Measurements from ENCODE around the gene DGKI. TPM values are rescaled to one million over a fixed set of nuclear protein-coding genes. Genes with fewer than 3 reads are reported as not detected.

Gene DGKI
- total and polyA plus RNA-seq, 2 experiments from 2014 or later: 0.16 to 1.0 TPM

DNA sequence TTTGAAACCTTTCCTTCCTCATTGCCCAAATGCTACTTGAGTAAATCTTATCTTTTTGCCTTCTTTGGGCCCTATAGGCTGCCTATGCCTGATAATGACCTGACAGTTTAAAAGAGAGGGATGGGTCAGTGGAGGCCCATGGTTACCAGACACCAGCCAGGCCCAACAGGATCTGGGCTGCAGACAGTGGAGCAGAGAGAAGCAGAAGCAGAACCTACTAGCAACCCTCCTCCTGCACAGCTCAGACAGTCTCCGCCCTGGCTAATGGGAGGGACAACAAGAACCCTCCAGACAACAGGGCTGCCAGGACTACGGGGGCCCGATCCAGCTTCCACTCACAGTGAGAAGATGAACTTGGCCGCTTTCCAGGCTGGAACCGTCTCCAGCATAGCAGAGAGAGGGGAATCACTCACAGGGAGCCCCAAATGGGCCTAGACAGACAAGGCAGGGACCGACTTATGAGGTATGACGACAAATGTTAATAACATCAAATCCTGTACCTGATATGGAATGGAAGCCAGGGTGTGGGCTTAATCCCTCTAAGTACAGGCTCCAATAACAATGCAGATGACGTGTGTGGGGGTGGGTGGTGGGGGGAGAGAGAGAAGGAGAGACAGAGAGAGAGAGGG lies 31.7 kb upstream of the DGKI start (continued):
- no peak for TF ChIP-seq ZNF331 (CRISPR knock-in tag; IDR thresholded peaks at IDR 0.05; ENCODE audit: low read depth)

DNA sequence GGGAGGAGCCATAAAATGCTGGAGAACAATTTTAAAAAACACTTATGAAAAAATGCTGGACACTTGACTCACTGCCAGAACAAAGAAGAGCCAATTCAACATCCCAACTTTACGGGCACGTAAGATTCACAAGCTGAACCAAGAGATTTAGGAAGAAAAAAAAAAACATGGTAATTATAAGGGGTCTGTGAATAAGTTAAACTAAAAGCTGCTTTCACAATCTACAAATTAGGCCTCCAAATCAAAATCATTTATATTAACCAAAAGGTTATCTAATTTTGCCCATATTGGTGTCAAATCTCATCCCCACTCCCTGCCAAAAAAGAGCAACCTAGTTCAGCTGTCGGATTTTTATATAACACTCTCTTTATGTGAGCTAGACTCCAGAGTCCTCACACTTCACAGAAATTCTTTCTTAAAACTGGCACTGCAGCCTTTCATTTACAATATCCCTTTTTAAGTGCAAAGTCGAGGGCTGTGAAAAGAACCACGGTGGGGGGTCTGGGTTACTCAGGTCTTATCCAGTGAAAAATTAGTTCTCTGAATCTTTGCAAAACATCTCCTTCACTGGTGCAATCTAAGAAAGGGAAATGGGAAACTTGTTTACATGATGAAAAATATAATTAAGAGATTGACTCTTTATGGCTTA lies 30.4 kb upstream of the DGKI start:
- Histone ChIP-seq H3K79me2 (replicated peaks; ENCODE audit: insufficient read depth) (no peaks in the 10 kb centered on the region), H3K9me2 (ENCODE audit: insufficient read depth) (no peaks in the 10 kb centered on the region), H3K4me2 (peak overlapping the region; percentile 49), H3F3A (replicated peaks; ENCODE audit: low read depth) (peaks cover 17% of the 10 kb centered on the region), H3K27ac (ENCODE audit: low read depth) (0 out of 2 replicates have a peak overlapping the region, but pooled peaks have one; percentile 88), H2AFZ (no peak overlapping the region), H4K20me1 (replicated peaks; ENCODE audit: insufficient read depth) (no peaks in the 10 kb centered on the region), H3K4me1 (ENCODE audit: insufficient read depth) (peaks cover 58% of the 10 kb centered on the region), H3K4me3 (no peak overlapping the region), H3K36me3 (ENCODE audit: insufficient read depth) (peaks cover 8% of the 10 kb centered on the region), H3K27me3 (ENCODE audit: insufficient read depth) (no peaks in the 10 kb centered on the region)
- H3K27me3 Mint-ChIP-seq (ENCODE audit: insufficient read depth, low read depth, poor library complexity): peaks cover 12% of the 10 kb centered on the region
- no peak overlapping the region for H3K27ac Mint-ChIP-seq
- H3K4me3 Mint-ChIP-seq: peak overlapping the region; percentile 29; the same call in 1 of the 3 replicates
- H3K9me3 Mint-ChIP-seq: peaks cover 6% of the 10 kb centered on the region; the same call in 2 of the 3 replicates
- ATAC-seq (no peak), DNase-seq (ENCODE audit: low spot score) (peak; percentile 36)
- H3K4me1 Mint-ChIP-seq: peaks cover 63% of the 10 kb centered on the region
- H3K36me3 Mint-ChIP-seq (ENCODE audit: low read depth): peaks cover 40% of the 10 kb centered on the region
- TF ChIP-seq NANOG (IDR thresholded peaks at IDR 0.05; ENCODE audit: borderline replicate concordance) (no peak), EZH2phosphoT487 (IDR thresholded peaks at IDR 0.05; ENCODE audit: unreplicated experiment) (no peak), POLR2AphosphoS5 (IDR thresholded peaks at IDR 0.05; ENCODE audit: low read depth) (no peak), ZNF114 (CRISPR knock-in tag; IDR thresholded peaks at IDR 0.05) (no peak), STAT1 (IDR thresholded peaks at IDR 0.05; ENCODE audit: unreplicated experiment) (no peak), EZH2 (IDR thresholded peaks at IDR 0.05; ENCODE audit: low read depth, unreplicated experiment) (no peak), CREB1 (CRISPR knock-in tag; IDR thresholded peaks at IDR 0.05; ENCODE audit: low read depth) (no peak)
- TF ChIP-seq, protein P1, sequence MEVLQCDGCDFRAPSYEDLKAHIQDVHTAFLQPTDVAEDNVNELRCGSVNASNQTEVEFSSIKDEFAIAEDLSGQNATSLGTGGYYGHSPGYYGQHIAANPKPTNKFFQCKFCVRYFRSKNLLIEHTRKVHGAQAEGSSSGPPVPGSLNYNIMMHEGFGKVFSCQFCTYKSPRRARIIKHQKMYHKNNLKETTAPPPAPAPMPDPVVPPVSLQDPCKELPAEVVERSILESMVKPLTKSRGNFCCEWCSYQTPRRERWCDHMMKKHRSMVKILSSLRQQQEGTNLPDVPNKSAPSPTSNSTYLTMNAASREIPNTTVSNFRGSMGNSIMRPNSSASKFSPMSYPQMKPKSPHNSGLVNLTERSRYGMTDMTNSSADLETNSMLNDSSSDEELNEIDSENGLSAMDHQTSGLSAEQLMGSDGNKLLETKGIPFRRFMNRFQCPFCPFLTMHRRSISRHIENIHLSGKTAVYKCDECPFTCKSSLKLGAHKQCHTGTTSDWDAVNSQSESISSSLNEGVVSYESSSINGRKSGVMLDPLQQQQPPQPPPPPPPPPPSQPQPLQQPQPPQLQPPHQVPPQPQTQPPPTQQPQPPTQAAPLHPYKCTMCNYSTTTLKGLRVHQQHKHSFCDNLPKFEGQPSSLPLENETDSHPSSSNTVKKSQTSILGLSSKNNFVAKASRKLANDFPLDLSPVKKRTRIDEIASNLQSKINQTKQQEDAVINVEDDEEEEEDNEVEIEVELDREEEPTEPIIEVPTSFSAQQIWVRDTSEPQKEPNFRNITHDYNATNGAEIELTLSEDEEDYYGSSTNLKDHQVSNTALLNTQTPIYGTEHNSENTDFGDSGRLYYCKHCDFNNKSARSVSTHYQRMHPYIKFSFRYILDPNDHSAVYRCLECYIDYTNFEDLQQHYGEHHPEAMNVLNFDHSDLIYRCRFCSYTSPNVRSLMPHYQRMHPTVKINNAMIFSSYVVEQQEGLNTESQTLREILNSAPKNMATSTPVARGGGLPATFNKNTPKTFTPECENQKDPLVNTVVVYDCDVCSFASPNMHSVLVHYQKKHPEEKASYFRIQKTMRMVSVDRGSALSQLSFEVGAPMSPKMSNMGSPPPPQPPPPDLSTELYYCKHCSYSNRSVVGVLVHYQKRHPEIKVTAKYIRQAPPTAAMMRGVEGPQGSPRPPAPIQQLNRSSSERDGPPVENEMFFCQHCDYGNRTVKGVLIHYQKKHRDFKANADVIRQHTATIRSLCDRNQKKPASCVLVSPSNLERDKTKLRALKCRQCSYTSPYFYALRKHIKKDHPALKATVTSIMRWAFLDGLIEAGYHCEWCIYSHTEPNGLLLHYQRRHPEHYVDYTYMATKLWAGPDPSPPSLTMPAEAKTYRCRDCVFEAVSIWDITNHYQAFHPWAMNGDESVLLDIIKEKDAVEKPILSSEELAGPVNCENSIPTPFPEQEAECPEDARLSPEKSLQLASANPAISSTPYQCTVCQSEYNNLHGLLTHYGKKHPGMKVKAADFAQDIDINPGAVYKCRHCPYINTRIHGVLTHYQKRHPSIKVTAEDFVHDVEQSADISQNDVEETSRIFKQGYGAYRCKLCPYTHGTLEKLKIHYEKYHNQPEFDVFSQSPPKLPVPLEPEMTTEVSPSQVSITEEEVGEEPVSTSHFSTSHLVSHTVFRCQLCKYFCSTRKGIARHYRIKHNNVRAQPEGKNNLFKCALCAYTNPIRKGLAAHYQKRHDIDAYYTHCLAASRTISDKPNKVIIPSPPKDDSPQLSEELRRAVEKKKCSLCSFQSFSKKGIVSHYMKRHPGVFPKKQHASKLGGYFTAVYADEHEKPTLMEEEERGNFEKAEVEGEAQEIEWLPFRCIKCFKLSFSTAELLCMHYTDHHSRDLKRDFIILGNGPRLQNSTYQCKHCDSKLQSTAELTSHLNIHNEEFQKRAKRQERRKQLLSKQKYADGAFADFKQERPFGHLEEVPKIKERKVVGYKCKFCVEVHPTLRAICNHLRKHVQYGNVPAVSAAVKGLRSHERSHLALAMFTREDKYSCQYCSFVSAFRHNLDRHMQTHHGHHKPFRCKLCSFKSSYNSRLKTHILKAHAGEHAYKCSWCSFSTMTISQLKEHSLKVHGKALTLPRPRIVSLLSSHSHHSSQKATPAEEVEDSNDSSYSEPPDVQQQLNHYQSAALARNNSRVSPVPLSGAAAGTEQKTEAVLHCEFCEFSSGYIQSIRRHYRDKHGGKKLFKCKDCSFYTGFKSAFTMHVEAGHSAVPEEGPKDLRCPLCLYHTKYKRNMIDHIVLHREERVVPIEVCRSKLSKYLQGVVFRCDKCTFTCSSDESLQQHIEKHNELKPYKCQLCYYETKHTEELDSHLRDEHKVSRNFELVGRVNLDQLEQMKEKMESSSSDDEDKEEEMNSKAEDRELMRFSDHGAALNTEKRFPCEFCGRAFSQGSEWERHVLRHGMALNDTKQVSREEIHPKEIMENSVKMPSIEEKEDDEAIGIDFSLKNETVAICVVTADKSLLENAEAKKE (CRISPR knock-in tag; IDR thresholded peaks at IDR 0.05): no peak
- TF ChIP-seq, protein P2, sequence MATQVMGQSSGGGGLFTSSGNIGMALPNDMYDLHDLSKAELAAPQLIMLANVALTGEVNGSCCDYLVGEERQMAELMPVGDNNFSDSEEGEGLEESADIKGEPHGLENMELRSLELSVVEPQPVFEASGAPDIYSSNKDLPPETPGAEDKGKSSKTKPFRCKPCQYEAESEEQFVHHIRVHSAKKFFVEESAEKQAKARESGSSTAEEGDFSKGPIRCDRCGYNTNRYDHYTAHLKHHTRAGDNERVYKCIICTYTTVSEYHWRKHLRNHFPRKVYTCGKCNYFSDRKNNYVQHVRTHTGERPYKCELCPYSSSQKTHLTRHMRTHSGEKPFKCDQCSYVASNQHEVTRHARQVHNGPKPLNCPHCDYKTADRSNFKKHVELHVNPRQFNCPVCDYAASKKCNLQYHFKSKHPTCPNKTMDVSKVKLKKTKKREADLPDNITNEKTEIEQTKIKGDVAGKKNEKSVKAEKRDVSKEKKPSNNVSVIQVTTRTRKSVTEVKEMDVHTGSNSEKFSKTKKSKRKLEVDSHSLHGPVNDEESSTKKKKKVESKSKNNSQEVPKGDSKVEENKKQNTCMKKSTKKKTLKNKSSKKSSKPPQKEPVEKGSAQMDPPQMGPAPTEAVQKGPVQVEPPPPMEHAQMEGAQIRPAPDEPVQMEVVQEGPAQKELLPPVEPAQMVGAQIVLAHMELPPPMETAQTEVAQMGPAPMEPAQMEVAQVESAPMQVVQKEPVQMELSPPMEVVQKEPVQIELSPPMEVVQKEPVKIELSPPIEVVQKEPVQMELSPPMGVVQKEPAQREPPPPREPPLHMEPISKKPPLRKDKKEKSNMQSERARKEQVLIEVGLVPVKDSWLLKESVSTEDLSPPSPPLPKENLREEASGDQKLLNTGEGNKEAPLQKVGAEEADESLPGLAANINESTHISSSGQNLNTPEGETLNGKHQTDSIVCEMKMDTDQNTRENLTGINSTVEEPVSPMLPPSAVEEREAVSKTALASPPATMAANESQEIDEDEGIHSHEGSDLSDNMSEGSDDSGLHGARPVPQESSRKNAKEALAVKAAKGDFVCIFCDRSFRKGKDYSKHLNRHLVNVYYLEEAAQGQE (IDR thresholded peaks at IDR 0.05; ENCODE audit: unreplicated experiment): no peak
- TF ChIP-seq, protein P3, sequence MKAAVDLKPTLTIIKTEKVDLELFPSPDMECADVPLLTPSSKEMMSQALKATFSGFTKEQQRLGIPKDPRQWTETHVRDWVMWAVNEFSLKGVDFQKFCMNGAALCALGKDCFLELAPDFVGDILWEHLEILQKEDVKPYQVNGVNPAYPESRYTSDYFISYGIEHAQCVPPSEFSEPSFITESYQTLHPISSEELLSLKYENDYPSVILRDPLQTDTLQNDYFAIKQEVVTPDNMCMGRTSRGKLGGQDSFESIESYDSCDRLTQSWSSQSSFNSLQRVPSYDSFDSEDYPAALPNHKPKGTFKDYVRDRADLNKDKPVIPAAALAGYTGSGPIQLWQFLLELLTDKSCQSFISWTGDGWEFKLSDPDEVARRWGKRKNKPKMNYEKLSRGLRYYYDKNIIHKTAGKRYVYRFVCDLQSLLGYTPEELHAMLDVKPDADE (IDR thresholded peaks at IDR 0.05): no peak
- TF ChIP-seq, protein P4, sequence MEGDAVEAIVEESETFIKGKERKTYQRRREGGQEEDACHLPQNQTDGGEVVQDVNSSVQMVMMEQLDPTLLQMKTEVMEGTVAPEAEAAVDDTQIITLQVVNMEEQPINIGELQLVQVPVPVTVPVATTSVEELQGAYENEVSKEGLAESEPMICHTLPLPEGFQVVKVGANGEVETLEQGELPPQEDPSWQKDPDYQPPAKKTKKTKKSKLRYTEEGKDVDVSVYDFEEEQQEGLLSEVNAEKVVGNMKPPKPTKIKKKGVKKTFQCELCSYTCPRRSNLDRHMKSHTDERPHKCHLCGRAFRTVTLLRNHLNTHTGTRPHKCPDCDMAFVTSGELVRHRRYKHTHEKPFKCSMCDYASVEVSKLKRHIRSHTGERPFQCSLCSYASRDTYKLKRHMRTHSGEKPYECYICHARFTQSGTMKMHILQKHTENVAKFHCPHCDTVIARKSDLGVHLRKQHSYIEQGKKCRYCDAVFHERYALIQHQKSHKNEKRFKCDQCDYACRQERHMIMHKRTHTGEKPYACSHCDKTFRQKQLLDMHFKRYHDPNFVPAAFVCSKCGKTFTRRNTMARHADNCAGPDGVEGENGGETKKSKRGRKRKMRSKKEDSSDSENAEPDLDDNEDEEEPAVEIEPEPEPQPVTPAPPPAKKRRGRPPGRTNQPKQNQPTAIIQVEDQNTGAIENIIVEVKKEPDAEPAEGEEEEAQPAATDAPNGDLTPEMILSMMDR (conservative IDR thresholded peaks at IDR 0.05; ENCODE audit: low read depth in 2 of 2): no peak

Data from GM23338 (cell line).